HEK293T (cell line): ENCODE measurements around the gene CT45A10.

Source experiments
- NFRKB ChIP-seq: fragments of 450-650 bp; IDR thresholded peaks from 2 replicates; pipeline ENCODE4 v1.6.1; 2016; ENCODE audit warnings: mild to moderate bottlenecking, moderate library complexity
- TARDBP ChIP-seq: fragments of 450-650 bp; IDR thresholded peaks from 2 replicates; pipeline ENCODE4 v1.6.1; 2016
- TF ChIP-seq, protein P1 (sequence below): fragments of 450-650 bp; IDR thresholded peaks from 2 replicates; pipeline ENCODE4 v1.6.1; 2016

- TF ChIP-seq TARDBP, result no peak
- TF ChIP-seq, protein P1, sequence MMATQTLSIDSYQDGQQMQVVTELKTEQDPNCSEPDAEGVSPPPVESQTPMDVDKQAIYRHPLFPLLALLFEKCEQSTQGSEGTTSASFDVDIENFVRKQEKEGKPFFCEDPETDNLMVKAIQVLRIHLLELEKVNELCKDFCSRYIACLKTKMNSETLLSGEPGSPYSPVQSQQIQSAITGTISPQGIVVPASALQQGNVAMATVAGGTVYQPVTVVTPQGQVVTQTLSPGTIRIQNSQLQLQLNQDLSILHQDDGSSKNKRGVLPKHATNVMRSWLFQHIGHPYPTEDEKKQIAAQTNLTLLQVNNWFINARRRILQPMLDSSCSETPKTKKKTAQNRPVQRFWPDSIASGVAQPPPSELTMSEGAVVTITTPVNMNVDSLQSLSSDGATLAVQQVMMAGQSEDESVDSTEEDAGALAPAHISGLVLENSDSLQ, result no peak
- no peak for TF ChIP-seq NFRKB
These were observed 3.1 kb downstream of the CT45A10 start for GRCh38 chrX:135890087-135890585.
